Coronary artery (tissue), 2 donors: Measurements from ENCODE around the gene RPL34.

Experiments
- DNase-seq: peaks from one replicate; pipeline ENCODE4 v3.0.0-alpha.2; 2017; ENCODE audit warnings: low spot score
- H3K27ac ChIP-seq, 2 donors: fragments of 200-600 bp; sonication (generic); one replicate each; pipeline ENCODE4 v1.5.1; 2016 to 2019
- H3K4me3 ChIP-seq: fragments of 200-600 bp; sonication (generic); 2 replicates; pipeline ENCODE4 v1.5.1; 2016; ENCODE audit warnings: mild to moderate bottlenecking, moderate library complexity
- TF ChIP-seq, protein P1 (sequence below): fragments of 200-600 bp; sonication (generic); IDR thresholded peaks from one replicate; pipeline ENCODE4 v1.5.1; 2019; ENCODE audit warnings: antibody characterized with exemption

The RPL34 gene

DNA sequence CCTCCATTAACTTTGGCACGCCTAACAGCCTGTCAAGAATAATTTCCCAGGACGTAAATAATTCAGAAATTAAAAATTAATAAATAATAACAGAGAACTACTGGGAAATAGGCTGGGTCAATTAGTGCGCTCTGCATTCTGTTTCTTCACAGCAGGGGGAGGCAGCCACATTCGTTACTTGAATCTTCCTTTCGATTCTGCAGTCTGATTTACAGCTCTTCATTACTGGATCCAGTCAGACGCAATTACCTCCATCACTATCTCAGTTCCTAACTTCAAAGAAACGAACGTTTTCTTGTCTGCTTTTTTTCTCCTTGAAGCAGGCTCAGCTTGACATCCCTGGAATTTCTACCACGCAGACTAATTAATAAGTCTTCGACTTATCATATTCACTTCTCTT, 9.0 kb upstream of the RPL34 start:
- H3K27ac ChIP-seq, result no peak overlapping the region
- H3K4me3 ChIP-seq, result peak overlapping the region; percentile 54
- DNase-seq, result no peak
- TF ChIP-seq, protein P1, sequence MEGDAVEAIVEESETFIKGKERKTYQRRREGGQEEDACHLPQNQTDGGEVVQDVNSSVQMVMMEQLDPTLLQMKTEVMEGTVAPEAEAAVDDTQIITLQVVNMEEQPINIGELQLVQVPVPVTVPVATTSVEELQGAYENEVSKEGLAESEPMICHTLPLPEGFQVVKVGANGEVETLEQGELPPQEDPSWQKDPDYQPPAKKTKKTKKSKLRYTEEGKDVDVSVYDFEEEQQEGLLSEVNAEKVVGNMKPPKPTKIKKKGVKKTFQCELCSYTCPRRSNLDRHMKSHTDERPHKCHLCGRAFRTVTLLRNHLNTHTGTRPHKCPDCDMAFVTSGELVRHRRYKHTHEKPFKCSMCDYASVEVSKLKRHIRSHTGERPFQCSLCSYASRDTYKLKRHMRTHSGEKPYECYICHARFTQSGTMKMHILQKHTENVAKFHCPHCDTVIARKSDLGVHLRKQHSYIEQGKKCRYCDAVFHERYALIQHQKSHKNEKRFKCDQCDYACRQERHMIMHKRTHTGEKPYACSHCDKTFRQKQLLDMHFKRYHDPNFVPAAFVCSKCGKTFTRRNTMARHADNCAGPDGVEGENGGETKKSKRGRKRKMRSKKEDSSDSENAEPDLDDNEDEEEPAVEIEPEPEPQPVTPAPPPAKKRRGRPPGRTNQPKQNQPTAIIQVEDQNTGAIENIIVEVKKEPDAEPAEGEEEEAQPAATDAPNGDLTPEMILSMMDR, result no peak

DNA sequence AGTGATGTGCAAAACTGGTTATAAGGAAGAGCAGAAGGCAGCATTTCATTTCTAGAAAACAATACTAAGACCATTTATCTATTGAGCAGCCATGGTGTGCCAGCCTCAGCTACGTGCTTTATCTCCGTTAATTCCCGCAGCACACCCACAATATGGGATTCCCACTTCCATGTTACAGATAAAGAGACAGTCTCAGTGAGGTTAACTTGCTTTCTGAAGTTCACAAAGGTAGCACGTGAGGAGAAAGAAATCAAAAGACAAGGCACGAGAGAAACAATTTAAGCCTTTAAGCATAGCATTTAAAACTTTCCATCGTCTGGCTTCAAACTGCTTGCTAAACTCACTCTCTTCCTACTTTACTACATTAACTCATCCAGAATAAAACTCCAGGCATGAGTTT, 8.0 kb upstream of the RPL34 start:
- Histone ChIP-seq H3K27ac (no peak overlapping the region), H3K4me3 (no peak overlapping the region)
- TF ChIP-seq, protein P1, result no peak
- DNase-seq, result no peak

DNA sequence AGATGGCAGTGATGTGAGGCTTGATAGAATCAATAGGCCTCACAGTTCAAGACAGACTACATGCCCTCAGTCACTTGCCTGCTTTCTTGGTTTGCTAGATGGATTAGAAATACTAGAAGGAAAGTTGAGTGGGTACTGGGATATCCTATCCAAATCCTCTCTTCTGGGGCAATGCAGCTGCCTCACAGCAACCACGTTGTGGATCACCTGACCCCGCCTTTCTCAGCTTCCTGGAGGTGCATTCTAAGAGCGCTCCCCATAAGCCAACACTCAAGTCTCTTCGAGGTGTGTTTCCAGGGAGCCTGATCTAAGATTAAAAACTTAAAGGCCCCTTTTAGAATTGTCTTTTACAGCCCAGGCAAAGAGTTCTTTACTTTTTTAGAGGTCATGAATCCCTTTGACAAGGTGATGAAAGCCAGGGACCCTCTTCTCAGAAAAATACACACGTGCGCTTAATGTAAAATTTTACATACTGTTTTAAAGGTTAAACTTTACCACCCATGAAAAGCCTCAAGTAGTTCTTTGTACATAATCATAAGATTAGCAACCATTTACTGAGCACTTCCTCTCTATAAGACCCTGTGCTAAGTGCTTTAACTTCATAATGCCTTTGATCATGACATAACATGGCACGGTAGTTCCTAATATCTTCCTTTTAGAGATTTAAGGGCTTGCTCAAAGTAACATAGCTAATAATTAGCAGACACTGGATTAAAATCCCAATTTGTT, 840 bp upstream of the RPL34 start:
- H3K4me3 ChIP-seq, result peak overlapping the region; percentile 81
- TF ChIP-seq, protein P1, result no peak
- no peak for DNase-seq
- peak overlapping the region; percentile 69 to 88 for H3K27ac ChIP-seq

DNA sequence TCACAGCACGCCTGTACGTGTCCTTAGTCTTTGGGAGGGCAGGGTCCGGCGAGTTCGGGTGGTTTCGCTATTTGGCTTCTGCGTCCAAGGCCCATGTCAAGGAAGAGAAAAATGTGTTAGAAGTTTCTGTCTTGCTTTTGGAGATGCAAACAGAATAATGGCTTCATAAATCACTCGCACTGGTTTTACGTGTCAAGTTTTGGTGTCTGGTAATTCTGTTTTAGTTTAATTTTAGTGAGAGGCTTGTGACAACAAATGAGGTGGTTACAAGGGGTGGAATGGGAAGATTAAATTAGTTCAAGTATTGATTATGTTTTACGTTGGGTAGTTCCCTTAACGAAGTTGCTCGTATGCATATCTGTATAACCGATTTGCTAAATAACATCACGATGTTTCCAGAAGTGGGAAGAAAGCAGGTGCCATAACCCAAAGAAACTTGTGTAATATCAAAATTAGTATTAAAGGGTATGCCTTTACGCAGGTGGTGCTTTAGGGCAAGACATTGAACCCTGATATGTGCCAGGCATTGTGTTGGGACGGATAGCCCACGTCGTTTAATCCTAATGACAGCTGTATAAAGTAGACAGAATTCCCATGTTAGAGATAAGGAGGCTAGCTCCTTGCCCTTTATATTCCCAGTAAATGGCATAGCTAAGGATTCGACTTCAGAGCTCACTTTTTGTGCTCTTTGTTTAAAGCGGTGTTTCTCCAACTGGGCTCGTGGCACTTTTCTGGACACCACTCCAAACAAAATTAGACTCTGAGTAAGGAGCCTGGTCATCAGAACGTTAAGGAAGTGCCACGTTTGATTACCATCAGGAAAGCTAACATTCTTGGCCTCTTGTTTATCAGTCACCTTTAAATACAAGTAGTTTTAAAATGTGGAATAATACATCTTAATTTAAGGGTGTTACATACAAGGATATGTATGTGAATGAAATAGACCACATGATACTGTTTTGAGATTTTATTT, 843 bp downstream of the RPL34 start:
- TF ChIP-seq, protein P1, result no peak
- Histone ChIP-seq H3K4me3 (peak overlapping the region; percentile 81), H3K27ac (peak overlapping the region; percentile 84 to 88)
- DNase-seq, result no peak

DNA sequence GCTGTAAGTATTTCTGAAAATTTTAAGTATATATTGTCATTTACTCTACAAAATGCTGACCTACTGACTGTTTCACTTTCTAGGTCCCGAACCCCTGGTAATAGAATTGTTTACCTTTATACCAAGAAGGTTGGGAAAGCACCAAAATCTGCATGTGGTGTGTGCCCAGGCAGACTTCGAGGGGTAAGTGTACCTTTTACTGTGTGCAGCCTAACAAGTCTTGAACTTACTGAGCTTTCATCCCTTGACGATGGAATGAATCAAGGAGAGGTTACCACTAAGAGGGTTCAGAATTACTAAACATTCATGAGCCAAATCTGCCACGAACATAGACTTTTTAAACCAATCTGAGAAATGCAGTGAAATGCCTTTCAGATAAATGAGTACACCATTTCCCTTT, 1.6 kb downstream of the RPL34 start:
- Histone ChIP-seq H3K4me3 (no peak overlapping the region), H3K27ac (no peak overlapping the region)
- TF ChIP-seq, protein P1, result no peak
- no peak for DNase-seq

DNA sequence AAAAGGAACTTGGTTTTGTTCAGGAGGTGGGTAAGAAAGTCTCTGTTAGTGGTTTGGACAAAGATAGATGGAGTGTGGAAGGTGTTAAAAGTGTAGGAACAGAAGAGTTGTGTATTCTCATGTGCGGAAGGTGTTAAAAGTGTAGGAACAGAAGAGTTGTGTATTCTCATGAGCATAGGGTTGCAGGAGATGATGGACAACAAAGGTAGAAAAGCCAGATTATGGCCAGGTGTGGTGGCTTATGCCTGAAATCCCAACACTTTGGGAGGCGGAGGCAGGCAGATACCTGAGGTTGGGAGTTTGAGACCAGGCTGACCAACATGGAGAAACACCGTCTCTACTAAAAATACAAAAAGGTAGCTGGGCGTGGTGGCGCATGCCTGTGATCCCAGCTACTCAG, 2.5 kb downstream of the RPL34 start:
- no peak for DNase-seq
- H3K4me3 ChIP-seq, result no peak overlapping the region
- TF ChIP-seq, protein P1, result no peak
- no peak overlapping the region for H3K27ac ChIP-seq
